ENCODE data around the gene KRTAP24-1. TPM values are rescaled to one million over a fixed set of nuclear protein-coding genes. Genes with fewer than 3 reads are reported as not detected.
A peak's percentile ranks its signal among the peaks of the same experiment; 100 is the strongest.

Gene KRTAP24-1, protein sequence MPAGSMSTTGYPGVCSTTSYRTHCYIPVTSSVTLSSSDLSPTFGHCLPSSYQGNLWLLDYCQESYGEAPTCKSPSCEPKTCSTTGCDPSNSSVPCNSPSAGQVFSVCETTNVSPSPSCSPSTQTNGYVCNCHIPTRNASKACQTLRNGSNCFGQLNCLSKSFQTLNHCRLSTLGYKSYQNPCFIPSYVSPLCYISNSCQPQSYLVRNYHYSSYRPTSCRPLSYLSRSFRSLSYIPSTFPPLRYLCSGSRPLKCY
- total RNA-seq: not detected

GRCh38 chr21:30282850-30283249 lies at the start of gene KRTAP24-1:
KRTAP24-1 (minus strand) TSS chr21:30282950; CDS start chr21:30282932, 18 bp downstream.
- ATAC-seq (replicated peaks in 6 of 8): no peak
- no peak within 1 kb of the TSS for H3K27ac ChIP-seq
- no peaks in the 10 kb centered on the region for H3K4me1 ChIP-seq (replicated peaks in 1 of 2)
- in situ Hi-C loops (cut with MboI; ENCODE audit: low pct_unique_long_range_greater_than_20kb in 2 of 9, low sequenced_read_pairs in 9 of 9, unreplicated experiment in 9 of 9): no loop called here
- WGBS, 10 experiments: 0 to 81% (median 35%) methylated on average over 1 to 3 of the region's 3 CpGs; no CpG with 5 or more reads in 5 of the 10 experiments
- H3K4me3 ChIP-seq: no peak within 1 kb of the TSS

DNA sequence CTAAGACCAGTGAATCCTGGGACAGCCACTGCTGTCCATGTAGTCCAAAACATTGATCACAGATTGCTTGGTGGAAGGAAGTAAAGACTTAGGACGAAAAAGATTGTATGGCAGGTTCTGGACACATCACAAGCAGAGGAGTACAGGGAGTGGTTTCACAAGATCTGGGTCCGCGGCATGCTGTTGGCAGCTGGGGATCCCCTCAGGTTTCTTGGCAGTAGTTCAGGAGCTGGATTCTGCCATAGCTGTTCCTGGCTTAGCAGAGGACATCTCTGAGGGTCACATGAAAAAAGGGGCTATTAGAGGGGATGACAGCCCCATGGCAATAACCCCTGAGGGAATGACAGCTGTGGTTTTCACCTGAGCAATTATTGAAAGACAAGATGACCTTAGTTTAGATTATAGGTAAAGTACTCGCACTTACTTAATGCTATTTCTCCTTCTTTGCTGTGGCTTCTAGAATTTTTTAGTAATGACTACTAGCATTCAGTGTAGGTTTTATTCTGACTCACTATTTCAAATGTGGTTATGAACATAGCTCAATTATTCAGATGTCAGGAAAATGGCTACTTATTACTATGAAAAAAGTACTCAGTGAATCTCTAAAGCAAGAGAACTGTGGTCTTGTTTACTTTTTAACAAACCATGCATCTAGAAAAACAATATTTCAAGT lies 46.6 kb upstream of the KRTAP24-1 start:
- H3K4me3 ChIP-seq: no peak overlapping the region
- H3K27ac ChIP-seq: no peak overlapping the region
- 0 to 100% (median 85%) methylated on average over 1 to 4 of the region's 4 CpGs; no CpG with 5 or more reads in 2 of the 10 experiments for WGBS, 10 experiments
- in situ Hi-C loops (cut with MboI; ENCODE audit: low pct_unique_long_range_greater_than_20kb in 2 of 9, low sequenced_read_pairs in 9 of 9, unreplicated experiment in 9 of 9): loop anchor here in 1 of 9 experiments (25.0 kb wide), 1 partner anchor 733 kb away; no protein-coding TSS in a partner anchor
- ATAC-seq (replicated peaks in 6 of 8): no peak
- H3K4me1 ChIP-seq (replicated peaks in 1 of 2): no peaks in the 10 kb centered on the region

DNA sequence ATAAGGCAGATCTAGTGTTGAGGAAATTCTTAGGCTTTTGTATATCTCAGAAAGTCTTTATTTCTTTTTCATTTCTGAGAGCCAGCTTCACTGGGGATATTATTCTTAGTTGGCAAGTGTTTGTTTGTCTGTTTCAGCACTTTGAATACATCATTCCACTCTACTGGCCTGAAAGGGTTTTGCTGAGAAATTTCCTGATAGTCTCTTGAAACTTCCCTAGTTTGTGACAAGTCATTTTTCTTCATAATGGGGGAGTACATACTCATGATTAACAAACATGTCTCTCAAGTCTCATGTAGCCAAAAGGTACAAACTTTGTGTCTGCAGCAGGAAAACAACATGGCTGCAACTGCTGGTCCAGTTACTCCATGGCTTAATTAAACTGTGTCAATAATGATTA lies 43.6 kb upstream of the KRTAP24-1 start:
- H3K4me3 ChIP-seq: no peak overlapping the region
- ATAC-seq (replicated peaks in 6 of 8): no peak
- no peak overlapping the region for H3K27ac ChIP-seq
- H3K4me1 ChIP-seq (replicated peaks in 1 of 2): no peaks in the 10 kb centered on the region
- in situ Hi-C loops (cut with MboI; ENCODE audit: low pct_unique_long_range_greater_than_20kb in 2 of 9, low sequenced_read_pairs in 9 of 9, unreplicated experiment in 9 of 9): loop anchor here in 1 of 9 experiments (25.0 kb wide), 1 partner anchor 736 kb away; no protein-coding TSS in a partner anchor

DNA sequence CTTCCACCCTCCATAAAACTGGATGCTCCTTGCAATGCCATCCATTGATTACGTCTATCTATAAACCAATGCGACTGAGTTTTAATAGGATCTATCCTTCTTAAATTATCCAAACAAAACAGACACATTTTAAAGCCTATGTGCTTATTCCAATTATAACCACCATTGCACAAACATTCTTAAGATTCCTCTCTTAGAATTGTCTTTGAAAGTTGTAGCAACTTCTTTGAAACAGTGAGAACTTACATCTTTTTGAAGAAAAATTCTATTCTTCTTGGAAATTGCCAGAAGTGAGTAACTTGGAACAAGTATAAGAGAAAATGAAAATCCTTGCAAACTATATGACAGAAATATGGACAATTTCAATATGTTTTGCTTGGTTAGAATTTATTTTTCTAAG lies 37.5 kb upstream of the KRTAP24-1 start, which contains the start of gene KRTAP26-1:
Gene KRTAP26-1, minus strand, starts transcription at position 101 of the 400 bp plus-strand sequence. CDS start 280 bp downstream, outside the sequence.
- ATAC-seq (replicated peaks in 6 of 8): no peak
- in situ Hi-C loops (cut with MboI; ENCODE audit: low pct_unique_long_range_greater_than_20kb in 2 of 9, low sequenced_read_pairs in 9 of 9, unreplicated experiment in 9 of 9): no loop called here
- 23 to 100% (median 93%) methylated on average over 2 of the region's 2 CpGs; no CpG with 5 or more reads in 1 of the 10 experiments for WGBS, 10 experiments

GRCh38 chr21:30315701-30316100 lies 33.0 kb upstream of the KRTAP24-1 start:
- no peak for ATAC-seq (replicated peaks in 6 of 8)
- in situ Hi-C loops (cut with MboI; ENCODE audit: low pct_unique_long_range_greater_than_20kb in 2 of 9, low sequenced_read_pairs in 9 of 9, unreplicated experiment in 9 of 9): no loop called here
- Histone ChIP-seq H3K4me1 (replicated peaks in 1 of 2) (no peaks in the 10 kb centered on the region), H3K27ac (no peak overlapping the region), H3K4me3 (no peak overlapping the region)
- 14 to 100% (median 85%) methylated on average over 1 to 2 of the region's 2 CpGs for WGBS, 10 experiments

More for the DNA sequence above, 37.5 kb upstream of the KRTAP24-1 start, which contains the start of gene KRTAP26-1:
- Histone ChIP-seq H3K4me1 (replicated peaks in 1 of 2) (no peaks in the 10 kb centered on the region), H3K4me3 (no peak within 1 kb of the TSS), H3K27ac (no peak within 1 kb of the TSS)

DNA sequence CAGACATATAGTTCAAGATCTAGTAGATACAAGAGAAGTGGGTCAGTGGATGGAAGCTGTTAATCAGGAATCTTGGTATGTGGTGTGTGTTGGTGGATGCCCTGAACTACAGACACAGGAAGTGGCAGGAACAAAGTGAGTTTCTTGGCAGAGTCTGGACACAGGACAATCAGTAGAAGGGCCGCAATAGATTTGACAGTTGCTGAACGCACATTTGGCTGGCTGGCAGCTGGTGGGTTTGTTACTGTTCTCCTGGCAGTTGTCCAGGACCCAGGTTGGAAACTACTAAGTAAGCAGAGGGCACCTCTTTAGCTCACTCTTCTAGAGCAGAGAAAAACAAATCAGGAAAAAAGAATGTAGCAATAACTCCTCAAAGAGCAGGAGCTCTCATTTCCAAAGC lies 24.1 kb upstream of the KRTAP24-1 start:
- peak in 1 of 8 experiments; percentile 58 for ATAC-seq (replicated peaks in 6 of 8)
- in situ Hi-C loops (cut with MboI; ENCODE audit: low pct_unique_long_range_greater_than_20kb in 2 of 9, low sequenced_read_pairs in 9 of 9, unreplicated experiment in 9 of 9): no loop called here

GRCh38 chr21:30305136-30305535 lies 22.4 kb upstream of the KRTAP24-1 start:
- in situ Hi-C loops (cut with MboI; ENCODE audit: low pct_unique_long_range_greater_than_20kb in 2 of 9, low sequenced_read_pairs in 9 of 9, unreplicated experiment in 9 of 9): no loop called here
- 0 to 100% (median 67%) methylated on average over 1 of the region's 1 CpG; no CpG with 5 or more reads in 2 of the 10 experiments for WGBS, 10 experiments
- H3K4me3 ChIP-seq: no peak overlapping the region

More for the DNA sequence above, 24.1 kb upstream of the KRTAP24-1 start:
- no peak overlapping the region for H3K4me3 ChIP-seq
- WGBS, 10 experiments: 60 to 94% (median 80%) methylated on average over 1 to 2 of the region's 2 CpGs; no CpG with 5 or more reads in 5 of the 10 experiments
- H3K27ac ChIP-seq: no peak overlapping the region
- H3K4me1 ChIP-seq (replicated peaks in 1 of 2): no peaks in the 10 kb centered on the region

DNA sequence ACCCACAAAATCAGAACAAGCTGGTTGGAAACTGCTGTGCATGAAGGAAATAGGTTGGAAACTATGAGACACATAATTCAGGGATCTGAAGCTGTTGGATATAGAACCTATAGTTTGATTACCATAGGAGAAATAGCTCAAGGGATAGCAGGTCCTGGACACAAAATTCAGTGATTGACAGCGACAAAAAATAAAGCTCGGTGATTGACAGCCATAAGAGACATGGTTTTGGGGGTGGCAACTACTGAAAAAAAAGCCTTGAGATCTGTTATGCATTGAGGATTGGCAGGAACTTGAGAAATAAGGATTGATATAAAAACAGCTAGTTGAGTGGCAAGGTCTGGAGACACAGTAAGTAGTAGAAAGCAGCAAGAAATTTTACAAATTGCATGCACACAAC lies 6.5 kb upstream of the KRTAP24-1 start, which contains the start of gene KRTAP25-1:
Gene KRTAP25-1, minus strand, starts transcription at position 300 of the 400 bp plus-strand sequence. Its CDS starts 24 bp downstream, at position 276.
- WGBS, 10 experiments: 0 to 96% (median 69%) methylated on average over 1 to 2 of the region's 2 CpGs; no CpG with 5 or more reads in 3 of the 10 experiments
- Histone ChIP-seq H3K27ac (no peak within 1 kb of the TSS), H3K4me3 (no peak within 1 kb of the TSS), H3K4me1 (replicated peaks in 1 of 2) (no peaks in the 10 kb centered on the region)
- ATAC-seq (replicated peaks in 6 of 8): no peak
- in situ Hi-C loops (cut with MboI; ENCODE audit: low pct_unique_long_range_greater_than_20kb in 2 of 9, low sequenced_read_pairs in 9 of 9, unreplicated experiment in 9 of 9): no loop called here

More at GRCh38 chr21:30305136-30305535, 22.4 kb upstream of the KRTAP24-1 start:
- H3K27ac ChIP-seq: no peak overlapping the region
- H3K4me1 ChIP-seq (replicated peaks in 1 of 2): no peaks in the 10 kb centered on the region
- ATAC-seq (replicated peaks in 6 of 8): no peak

DNA sequence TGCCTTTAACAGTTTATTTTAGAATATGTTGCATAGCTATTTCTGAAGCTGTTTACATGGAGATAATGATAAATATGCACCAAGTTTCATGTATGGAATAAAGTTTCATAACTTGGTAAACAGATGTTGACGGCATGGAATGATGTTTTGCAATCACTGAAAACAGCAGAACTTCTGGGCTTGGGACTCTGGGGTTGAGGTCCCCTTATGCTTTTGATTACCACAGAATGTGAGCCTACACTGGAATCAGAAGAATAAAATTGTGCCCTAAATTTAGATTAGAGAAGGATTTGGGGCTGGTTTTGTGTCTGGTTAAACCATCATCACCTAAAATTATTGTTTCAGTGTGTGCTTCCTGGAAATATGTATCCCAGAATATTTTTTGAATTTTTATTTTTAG lies 11.1 kb downstream of the KRTAP24-1 start:
- in situ Hi-C loops (cut with MboI; ENCODE audit: low pct_unique_long_range_greater_than_20kb in 2 of 9, low sequenced_read_pairs in 9 of 9, unreplicated experiment in 9 of 9): no loop called here
- Histone ChIP-seq H3K27ac (no peak overlapping the region), H3K4me3 (no peak overlapping the region), H3K4me1 (replicated peaks in 1 of 2) (peaks cover 2 to 7% of the 10 kb centered on the region in 2 donors)
- 0 to 100% (median 100%) methylated on average over 1 of the region's 1 CpG; no CpG with 5 or more reads in 1 of the 10 experiments for WGBS, 10 experiments
- ATAC-seq (replicated peaks in 6 of 8): no peak

DNA sequence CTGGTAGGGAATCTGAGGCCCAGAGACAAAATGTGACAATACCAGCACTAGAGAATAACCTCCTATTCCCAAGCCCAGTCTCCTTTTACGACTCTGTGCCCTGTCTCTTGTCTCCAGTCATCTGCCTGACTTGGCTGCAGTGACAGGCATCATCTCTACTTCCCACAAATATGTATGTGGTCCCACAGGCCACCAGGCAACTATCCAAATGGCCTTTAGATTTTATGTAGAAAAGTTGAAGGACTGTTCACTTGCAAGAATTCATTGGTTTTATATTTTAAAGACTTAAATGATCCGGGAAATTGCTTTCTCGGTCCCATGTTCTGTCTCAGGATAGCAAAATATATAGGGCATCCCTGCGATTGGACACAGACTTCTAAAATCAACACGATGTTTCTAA lies 11.6 kb downstream of the KRTAP24-1 start:
- no peak for ATAC-seq (replicated peaks in 6 of 8)
- H3K4me1 ChIP-seq (replicated peaks in 1 of 2): peaks cover 2 to 7% of the 10 kb centered on the region in 2 donors
- no peak overlapping the region for H3K27ac ChIP-seq
- in situ Hi-C loops (cut with MboI; ENCODE audit: low pct_unique_long_range_greater_than_20kb in 2 of 9, low sequenced_read_pairs in 9 of 9, unreplicated experiment in 9 of 9): no loop called here
- H3K4me3 ChIP-seq: no peak overlapping the region
- 0 to 100% (median 64%) methylated on average over 1 to 5 of the region's 5 CpGs for WGBS, 10 experiments

DNA sequence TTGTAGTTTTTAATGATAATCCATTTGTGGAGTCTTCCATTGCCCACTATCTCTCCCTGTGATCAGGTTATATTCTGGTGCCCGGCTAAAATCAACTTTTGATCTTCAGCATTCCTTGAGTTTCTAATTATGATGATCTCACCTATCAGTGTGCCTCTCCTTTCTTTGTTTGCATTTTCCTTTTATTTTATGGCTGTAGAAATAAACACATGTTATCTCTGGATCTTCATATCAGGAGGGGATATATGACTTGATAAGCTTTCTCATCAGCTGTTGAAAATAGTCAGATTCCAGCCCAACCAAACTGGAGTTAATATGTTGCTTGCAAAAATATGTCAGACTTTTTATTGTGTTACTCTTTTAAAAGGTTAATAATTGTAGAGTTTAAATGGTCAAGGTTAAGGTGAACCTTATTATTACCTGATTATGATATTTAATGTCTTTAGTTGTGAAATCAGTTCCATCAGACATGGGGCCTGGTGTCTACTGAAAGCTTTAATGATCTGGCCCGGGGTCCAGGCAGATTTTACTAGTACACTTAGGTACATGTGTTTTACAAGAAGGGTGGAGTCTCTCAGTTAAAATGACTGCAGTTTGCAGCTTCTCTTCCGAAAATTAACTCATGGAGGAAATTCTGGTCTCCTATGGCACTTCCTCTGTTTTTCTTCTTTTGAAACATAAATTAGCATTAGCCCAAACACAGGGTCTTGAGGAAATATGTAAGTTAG lies 12.8 kb downstream of the KRTAP24-1 start:
- in situ Hi-C loops (cut with MboI; ENCODE audit: low pct_unique_long_range_greater_than_20kb in 2 of 9, low sequenced_read_pairs in 9 of 9, unreplicated experiment in 9 of 9): no loop called here
- no peak overlapping the region for H3K4me3 ChIP-seq
- H3K27ac ChIP-seq: no peak overlapping the region
- peaks cover 2 to 7% of the 10 kb centered on the region in 2 donors for H3K4me1 ChIP-seq (replicated peaks in 1 of 2)
- ATAC-seq (replicated peaks in 6 of 8): no peak
- 14 to 100% (median 61%) methylated on average over 2 to 3 of the region's 3 CpGs; no CpG with 5 or more reads in 2 of the 10 experiments for WGBS, 10 experiments

GRCh38 chr21:30268608-30269197 lies 14.0 kb downstream of the KRTAP24-1 start:
- no peak overlapping the region for H3K27ac ChIP-seq
- no peaks in the 10 kb centered on the region for H3K4me1 ChIP-seq (replicated peaks in 1 of 2)
- in situ Hi-C loops (cut with MboI; ENCODE audit: low pct_unique_long_range_greater_than_20kb in 2 of 9, low sequenced_read_pairs in 9 of 9, unreplicated experiment in 9 of 9): no loop called here
- WGBS, 10 experiments: 42 to 93% (median 64%) methylated on average over 2 to 5 of the region's 5 CpGs; no CpG with 5 or more reads in 1 of the 10 experiments
- ATAC-seq (replicated peaks in 6 of 8): no peak
- no peak overlapping the region for H3K4me3 ChIP-seq
